ENCODE results near the gene CLPX.
"Not testable (repeated sequence)": the region's sequence is repeated elsewhere in the genome, so short reads cannot be mapped to it uniquely, and the experiment has no call there.

The CLPX gene
- total RNA-seq = 71.1 to 82.5 reads per million in 2 experiments

GRCh38 chr15:65184868-65185717 lies at the start of gene CLPX:
Gene CLPX (minus strand): TSS chr15:65185342. CDS start chr15:65185153, 189 bp downstream.
- peak; percentile 89 for DNase-seq (ENCODE audit: low read depth)

- DNase-seq (ENCODE audit: low read depth) = no peak
Observed at GRCh38 chr15:65233696-65234095, 48.6 kb upstream of the CLPX start.

DNA sequence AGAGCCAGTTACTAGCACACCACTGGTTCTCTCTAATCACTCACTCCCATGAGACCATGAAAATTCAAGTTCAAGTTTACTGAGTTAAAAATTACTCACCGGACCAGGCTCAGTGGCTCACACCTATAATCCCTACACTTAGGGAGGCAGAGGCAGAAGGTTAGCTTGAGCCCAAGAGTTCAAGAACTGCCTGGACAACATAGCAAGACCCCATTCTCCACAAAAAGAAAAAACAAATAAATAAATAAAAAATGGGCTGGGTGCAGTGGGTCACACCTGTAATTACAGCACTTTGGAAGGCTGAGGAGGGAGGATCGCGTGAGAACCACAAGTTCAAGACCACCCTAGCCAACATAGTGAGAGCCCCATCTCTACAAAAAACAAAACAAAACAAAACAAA lies 47.4 kb upstream of the CLPX start:
- no peak for DNase-seq (ENCODE audit: low read depth)

DNA sequence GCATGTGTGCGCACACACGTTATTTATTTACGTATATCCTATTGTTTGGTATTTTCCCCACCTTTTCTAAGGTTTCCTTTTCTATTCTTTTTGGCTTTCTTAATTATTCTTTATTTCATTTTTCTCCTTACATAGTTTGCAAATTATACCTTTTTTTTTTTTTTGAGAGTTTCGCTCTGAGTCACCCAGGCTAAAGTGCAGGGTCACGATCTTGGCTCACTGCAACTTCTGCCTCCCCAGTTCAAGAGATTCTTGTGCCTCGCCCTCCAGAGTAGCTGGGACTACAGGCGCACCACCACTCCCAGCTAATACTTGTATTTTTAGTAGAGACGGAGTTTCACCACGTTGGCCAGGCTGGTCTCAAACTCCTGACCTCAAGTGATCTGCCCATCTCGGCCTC lies 46.2 kb upstream of the CLPX start:
- DNase-seq (ENCODE audit: low read depth) = no peak

DNA sequence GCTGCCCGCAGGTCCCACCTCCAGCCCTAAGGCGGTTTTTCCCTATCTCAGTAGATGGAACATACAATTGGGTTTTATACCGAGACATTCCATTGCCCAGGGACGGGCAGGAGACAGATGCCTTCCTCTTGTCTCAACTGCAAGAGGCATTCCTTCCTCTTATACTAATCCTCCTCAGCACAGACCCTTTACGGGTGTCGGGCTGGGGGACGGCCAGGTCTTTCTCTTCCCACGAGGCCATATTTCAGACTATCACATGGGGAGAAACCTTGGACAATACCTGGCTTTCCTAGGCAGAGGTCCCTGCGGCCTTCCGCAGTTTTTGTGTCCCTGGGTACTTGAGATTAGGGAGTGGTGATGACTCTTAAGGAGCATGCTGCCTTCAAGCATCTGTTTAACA lies 41.8 kb upstream of the CLPX start:
- not testable (repeated sequence) for DNase-seq (ENCODE audit: low read depth)

- DNase-seq (ENCODE audit: low read depth) = no peak
Observed at GRCh38 chr15:65226221-65226620, 41.1 kb upstream of the CLPX start.

DNA sequence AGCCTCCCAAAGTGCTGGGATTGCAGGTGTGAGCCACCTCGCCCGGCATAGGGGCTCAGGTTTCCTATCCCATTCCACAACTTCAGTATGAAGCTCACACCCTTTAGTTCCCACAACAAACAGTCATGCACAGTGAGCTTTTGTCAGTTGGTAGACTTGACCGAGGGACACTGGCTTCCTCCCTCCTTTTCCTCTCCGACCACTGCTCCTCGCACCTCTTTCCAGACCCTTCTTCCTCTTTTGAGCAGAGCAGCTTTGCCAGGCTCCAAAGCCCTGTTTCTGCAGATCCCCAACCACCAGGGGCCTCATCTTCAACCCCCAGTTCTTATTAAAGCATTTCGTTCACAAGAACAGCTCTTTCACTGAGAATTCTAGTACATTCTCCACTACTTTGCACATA lies 38.9 kb upstream of the CLPX start:
- no peak for DNase-seq (ENCODE audit: low read depth)

GRCh38 chr15:65222891-65223290 lies 37.7 kb upstream of the CLPX start:
- DNase-seq (ENCODE audit: low read depth) = no peak

DNA sequence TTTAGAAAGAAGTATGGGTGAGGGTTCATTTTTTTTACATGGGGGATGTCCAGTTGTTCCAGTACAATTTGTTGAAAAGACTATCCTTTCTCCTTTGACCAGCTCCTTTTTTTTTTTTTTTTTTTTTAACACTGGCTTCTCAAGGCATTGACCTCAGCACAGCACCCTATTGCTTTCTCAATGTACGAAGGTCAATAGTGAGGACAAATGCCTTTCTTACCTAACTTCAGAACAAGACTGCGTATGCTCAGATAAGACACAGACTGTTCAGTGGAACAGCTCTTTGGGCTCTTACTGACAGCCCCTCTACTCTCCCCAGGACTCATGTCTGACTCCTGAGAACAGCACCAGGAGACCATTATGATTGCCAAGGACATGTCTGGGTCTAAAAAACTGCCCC lies 36.6 kb upstream of the CLPX start:
- DNase-seq (ENCODE audit: low read depth) = no peak

DNA sequence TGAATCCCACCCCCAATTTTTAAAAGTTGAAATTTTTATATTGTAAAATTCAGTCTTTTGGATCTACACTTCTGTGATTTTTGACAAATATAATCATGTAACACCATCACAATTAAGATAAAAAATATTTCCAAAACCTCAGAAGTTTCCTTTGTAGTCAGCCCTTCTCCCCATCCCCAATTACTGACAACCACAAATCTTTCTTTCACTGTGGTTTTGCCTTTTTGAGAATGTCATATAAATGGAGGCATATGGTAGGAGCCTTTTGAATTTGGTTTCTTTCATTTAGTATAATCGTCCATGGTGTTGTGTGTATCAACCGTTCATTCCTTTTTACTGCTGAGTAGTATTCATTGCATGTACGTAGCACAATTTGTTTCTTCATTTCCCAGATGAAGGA lies 34.0 kb upstream of the CLPX start:
- DNase-seq (ENCODE audit: low read depth) = no peak

- DNase-seq (ENCODE audit: low read depth) = no peak
Observed at GRCh38 chr15:65217526-65218482, 32.7 kb upstream of the CLPX start.

DNA sequence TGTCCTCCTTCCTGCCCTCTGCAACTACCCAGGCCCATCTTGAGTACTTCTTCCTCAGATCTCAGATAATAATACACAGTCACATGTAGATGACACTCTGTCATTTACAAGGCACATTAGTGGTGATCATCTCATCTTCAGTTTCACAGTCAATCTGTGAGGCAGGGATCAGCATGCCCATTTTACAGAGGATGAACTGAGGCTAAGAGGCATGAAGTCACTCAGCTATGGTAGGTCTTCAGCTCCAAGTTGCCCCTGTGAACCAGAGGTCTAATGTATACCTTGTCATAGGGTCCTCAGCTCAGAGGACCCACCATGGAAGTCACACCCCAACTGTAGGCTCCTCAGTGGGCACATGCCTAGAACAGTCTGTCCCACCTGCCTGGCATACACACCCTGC lies 30.4 kb upstream of the CLPX start:
- DNase-seq (ENCODE audit: low read depth) = no peak

- DNase-seq (ENCODE audit: low read depth) = no peak
Observed at GRCh38 chr15:65214010-65214409, 28.9 kb upstream of the CLPX start.

DNA sequence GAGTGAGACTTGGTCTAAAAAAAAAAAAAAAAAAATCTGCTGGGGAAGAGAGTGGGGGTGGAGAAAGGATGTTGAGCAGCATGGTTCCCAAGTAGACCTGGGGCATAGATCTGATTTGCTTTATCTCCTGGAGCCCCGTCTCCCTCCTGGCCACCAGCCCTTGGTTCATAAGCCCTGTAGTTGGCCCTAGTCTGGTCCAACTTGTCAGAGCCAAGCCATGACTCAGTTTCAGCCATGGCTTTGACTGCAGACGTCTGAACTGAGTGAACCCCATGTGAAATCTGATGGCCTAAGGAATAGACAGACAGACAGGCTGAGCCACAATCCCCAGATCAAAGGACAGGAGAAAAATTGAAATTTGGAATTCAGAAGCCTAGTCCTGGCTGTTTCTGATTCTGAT lies 28.1 kb upstream of the CLPX start:
- no peak for DNase-seq (ENCODE audit: low read depth)

DNA sequence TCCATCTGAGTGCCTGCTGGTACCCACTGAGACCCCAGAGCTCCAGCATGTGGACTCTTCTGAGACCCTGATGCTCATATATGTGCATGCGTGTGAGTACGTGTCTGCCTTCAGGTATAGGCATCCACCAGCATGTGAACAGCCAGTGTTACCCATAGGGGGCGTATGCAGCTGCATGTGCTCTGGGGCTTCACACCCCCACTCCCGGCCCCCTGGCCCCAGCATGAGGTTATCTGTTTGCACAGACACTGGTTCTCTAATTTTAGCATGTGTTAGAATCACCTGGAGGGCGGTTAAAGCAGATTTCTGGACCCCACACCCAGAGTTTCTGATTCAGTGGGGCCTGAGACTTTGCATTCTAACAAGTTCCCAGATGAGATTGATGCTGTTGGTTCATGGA lies 27.0 kb upstream of the CLPX start:
- no peak for DNase-seq (ENCODE audit: low read depth)

GRCh38 chr15:65211482-65211982 lies 26.4 kb upstream of the CLPX start:
- no peak for DNase-seq (ENCODE audit: low read depth)

- DNase-seq (ENCODE audit: low read depth) = no peak
Observed at GRCh38 chr15:65210770-65211481, 25.8 kb upstream of the CLPX start, which contains the start of gene CILP. Gene CILP (minus strand): TSS chr15:65211473. CDS start chr15:65209755, 1,718 bp downstream.

DNA sequence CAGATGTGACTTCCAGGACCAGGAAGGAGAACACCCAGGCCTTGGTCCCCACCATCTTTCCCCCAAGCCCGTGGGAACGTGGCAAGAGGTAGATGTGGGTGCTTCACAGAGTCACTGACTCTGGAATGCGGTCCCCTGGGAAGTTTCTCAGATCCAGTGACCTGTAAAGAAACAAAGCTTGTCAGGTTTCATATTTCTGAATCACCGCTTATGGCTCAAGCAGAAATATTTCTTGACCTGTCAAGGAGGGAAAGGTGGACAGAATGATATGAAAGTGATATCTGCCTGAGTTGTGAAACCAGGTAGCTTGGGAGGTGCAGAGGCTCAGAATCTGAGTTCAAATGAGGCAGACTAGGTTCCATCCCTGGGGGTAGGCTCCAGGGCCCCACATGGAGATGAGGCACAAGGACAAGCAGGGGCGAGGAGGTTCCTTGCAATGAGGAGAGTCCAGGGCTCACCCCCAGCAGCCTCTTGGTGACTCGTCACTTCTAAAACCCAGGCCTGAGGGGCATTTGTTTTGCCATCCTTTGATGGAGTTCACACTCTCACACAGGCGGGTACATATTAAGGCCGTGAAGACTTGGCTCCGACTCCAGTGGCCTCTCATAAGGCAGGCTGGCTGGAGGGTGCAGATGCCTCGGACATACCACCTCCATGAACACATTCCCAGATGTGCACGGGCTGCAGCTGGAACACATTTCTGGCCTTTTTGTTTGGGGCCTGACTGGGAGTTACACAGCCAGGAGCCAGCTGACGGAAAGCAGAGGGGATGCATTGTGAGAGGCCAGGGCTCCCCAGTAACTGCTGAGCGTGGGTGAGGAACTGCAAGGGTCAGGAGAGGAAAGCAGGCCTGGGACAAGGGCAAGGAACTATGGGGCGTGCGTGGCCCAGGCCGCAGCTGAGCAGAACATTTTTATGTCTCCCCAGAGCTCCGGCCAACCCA lies 24.8 kb upstream of the CLPX start:
- DNase-seq (ENCODE audit: low read depth) = no peak

GRCh38 chr15:65208647-65209046 lies 23.5 kb upstream of the CLPX start:
- no peak for DNase-seq (ENCODE audit: low read depth)

GRCh38 chr15:65207280-65207840 lies 22.2 kb upstream of the CLPX start:
- DNase-seq (ENCODE audit: low read depth) = no peak
